MCF 10A (cell line): ENCODE results near the gene COL16A1. TPM values are rescaled to one million over a fixed set of nuclear protein-coding genes. Genes with fewer than 3 reads are reported as not detected.

Experiments used
- BruUV-seq: library from RNA; stranded (reverse); fragments of 400-500 nt; replicated peaks from 2 replicates; lab custom pipeline; 2021; lab: Mats Ljungman, UMichigan
- CTCF ChIA-PET: fragments of 300-600 bp; sonication (Branson Sonifier 250); formaldehyde crosslinking; extraction: SDS; loops from one replicate; lab custom pipeline; 2021; ENCODE audit warnings: antibody characterized with exemption, inconsistent platforms; lab: Yijun Ruan, JAX
- POLR2A ChIA-PET: fragments of 300-600, 350-650 bp; sonication (Branson Sonifier 250); formaldehyde crosslinking; extraction: SDS; loops from one replicate; lab custom pipeline; 2020; ENCODE audit warnings: antibody characterized with exemption, inconsistent platforms; lab: Yijun Ruan, JAX
- DNase-seq: peaks from one replicate; pipeline ENCODE4 v3.0.0-alpha.2; 2018; ENCODE audit not compliant: unreplicated experiment
- H3K27ac Mint-ChIP-seq: one replicate; pipeline ENCODE4 v1.8.0; 2022; ENCODE audit warnings: mild to moderate bottlenecking, low read depth, mixed read lengths; ENCODE audit not compliant: unreplicated experiment
- H3K27me3 Mint-ChIP-seq: one replicate; pipeline ENCODE4 v1.8.0; 2022; ENCODE audit warnings: mixed read lengths; ENCODE audit not compliant: insufficient read depth, unreplicated experiment
- H3K36me3 Mint-ChIP-seq: one replicate; pipeline ENCODE4 v1.8.0; 2022; ENCODE audit warnings: mild to moderate bottlenecking, moderate library complexity, mixed read lengths; ENCODE audit not compliant: insufficient read depth, unreplicated experiment
- H3K4me1 Mint-ChIP-seq: one replicate; pipeline ENCODE4 v1.8.0; 2022; ENCODE audit warnings: mixed read lengths; ENCODE audit not compliant: insufficient read depth, unreplicated experiment
- H3K4me3 Mint-ChIP-seq: one replicate; pipeline ENCODE4 v1.8.0; 2022; ENCODE audit warnings: mild to moderate bottlenecking, moderate library complexity, mixed read lengths; ENCODE audit not compliant: unreplicated experiment
- H3K9me3 Mint-ChIP-seq: one replicate; pipeline ENCODE4 v1.8.0; 2022; ENCODE audit warnings: mixed read lengths; ENCODE audit not compliant: unreplicated experiment
- CTCF ChIP-seq: fragments of 200-600 bp; IDR thresholded peaks from one replicate; pipeline ENCODE4 v1.8.0; 2022; ENCODE audit warnings: antibody characterized with exemption, mild to moderate bottlenecking; ENCODE audit not compliant: unreplicated experiment
- intact Hi-C: fragments of 100-400 bp; cut with micrococcal nuclease; formaldehyde crosslinking; loops from 2 replicates; pipeline ENCODE4 v1.14.1; 2022
- total RNA-seq: library from RNA; stranded (reverse); gene quantifications from 2 replicates; pipeline ENCODE4 v1.2.3, GENCODE V29; 2022

COL16A1 gene
- total RNA-seq, 1 experiment from 2014 or later, result 42.1 TPM

DNA sequence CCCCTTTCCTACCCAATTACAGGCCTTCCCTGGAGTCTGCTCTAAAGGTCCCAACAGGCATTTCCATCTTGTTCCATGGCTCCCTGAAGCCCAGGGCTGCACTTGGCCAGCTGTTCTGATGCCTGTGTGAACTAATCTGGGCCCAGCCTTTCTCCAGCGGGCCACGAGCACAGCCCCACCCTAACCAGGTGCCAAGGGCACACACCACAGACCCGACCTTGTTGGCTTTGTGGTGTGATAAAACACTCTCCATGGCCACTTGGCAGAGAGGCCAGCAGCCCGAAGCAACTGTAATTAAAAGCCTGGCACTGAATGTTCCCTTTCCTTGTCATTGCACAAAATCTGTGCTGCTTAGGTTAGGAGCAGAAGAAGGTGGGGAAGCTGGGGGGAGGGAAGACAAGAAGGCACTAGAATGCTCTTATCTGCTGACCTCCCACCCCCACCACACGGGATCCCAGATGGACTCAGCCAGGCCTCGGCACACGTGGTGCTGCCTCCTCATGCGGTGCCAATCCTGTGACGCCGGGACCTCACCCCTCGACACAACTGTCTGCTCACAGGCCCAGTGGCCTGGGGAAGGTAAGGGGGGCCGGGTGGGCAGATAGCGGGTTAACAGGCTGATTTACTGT, 76.4 kb downstream of the COL16A1 start:
- no peak for DNase-seq
- ChIA-PET CTCF (interaction anchor here (0.9 to 1.1 kb wide), 2 partner anchors 9 to 34 kb away, joined by 5 read pairs; no protein-coding TSS in a partner anchor), POLR2A (interaction anchor here (0.8 to 11.4 kb wide), 8 partner anchors 9 to 96 kb away, joined by 3 to 207 read pairs (median 4); partner anchors contain the start of gene PEF1)
- no peak for TF ChIP-seq CTCF
- peaks cover 32% of the 10 kb centered on the region for H3K36me3 Mint-ChIP-seq
- H3K4me1 Mint-ChIP-seq, result peaks cover 23% of the 10 kb centered on the region
- BruUV-seq, result no TSS peak
- H3K9me3 Mint-ChIP-seq, result no peaks in the 10 kb centered on the region
- H3K4me3 Mint-ChIP-seq, result no peak overlapping the region
- peak overlapping the region; percentile 89 for H3K27ac Mint-ChIP-seq
- intact Hi-C loops, result no loop called here
- no peaks in the 10 kb centered on the region for H3K27me3 Mint-ChIP-seq

- H3K9me3 Mint-ChIP-seq, result no peaks in the 10 kb centered on the region
- TF ChIP-seq CTCF, result no peak
- POLR2A ChIA-PET, result interaction anchor here (0.8 to 11.4 kb wide), 7 partner anchors 13 to 95 kb away, joined by 3 to 207 read pairs (median 3); partner anchors contain the start of gene PEF1
- H3K4me1 Mint-ChIP-seq, result peaks cover 23% of the 10 kb centered on the region
- BruUV-seq, result no TSS peak
- intact Hi-C loops, result no loop called here
- DNase-seq, result no peak
- H3K4me3 Mint-ChIP-seq, result no peak overlapping the region
- H3K36me3 Mint-ChIP-seq, result peaks cover 23% of the 10 kb centered on the region
- no peaks in the 10 kb centered on the region for H3K27me3 Mint-ChIP-seq
- H3K27ac Mint-ChIP-seq, result peak overlapping the region; percentile 89
- CTCF ChIA-PET, result interaction anchor here (0.6 to 1.1 kb wide), 3 partner anchors 8 to 134 kb away, joined by 3 to 5 read pairs (median 5); no protein-coding TSS in a partner anchor
These were observed 77.3 kb downstream of the COL16A1 start for GRCh38 chr1:31626223-31627207.

DNA sequence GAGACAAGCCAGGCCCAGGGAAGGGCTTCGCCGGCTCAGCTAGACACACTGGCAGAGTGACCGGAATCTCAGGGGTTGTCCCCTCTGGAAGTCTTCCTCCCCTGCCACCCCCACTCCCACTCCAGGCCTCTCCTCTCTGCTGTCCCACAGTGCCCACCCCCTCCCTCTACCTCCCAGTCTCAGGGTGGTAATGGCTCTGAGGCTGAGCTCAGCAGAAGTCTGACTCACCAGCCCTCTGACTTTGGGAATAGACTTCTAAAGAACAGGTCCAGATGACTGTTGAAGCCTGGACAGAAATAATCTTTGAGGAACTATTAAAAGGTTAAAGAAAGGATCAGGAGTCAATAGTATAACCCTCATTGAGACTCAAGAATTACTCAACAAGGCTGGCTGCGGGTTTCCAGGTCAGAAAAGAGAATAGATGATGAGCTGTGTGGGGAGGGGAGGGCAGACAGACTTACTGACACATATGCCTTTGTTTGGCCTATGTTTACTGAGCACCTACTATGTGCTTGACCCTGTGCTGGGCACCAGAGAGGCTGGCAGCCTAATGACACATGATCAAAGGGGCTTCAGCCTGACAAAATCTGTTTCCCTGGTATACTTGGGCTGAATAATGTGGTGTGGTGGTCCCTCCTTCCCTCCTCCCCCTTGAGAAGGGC, 78.1 kb downstream of the COL16A1 start:
- H3K4me3 Mint-ChIP-seq, result no peak overlapping the region
- peaks cover 23% of the 10 kb centered on the region for H3K4me1 Mint-ChIP-seq
- intact Hi-C loops, result no loop called here
- TF ChIP-seq CTCF, result no peak
- DNase-seq, result no peak
- H3K9me3 Mint-ChIP-seq, result no peaks in the 10 kb centered on the region
- H3K36me3 Mint-ChIP-seq, result peaks cover 15% of the 10 kb centered on the region
- ChIA-PET CTCF (interaction anchor here (0.6 to 1.5 kb wide), 3 partner anchors 27 to 126 kb away, joined by 3 to 4 read pairs (median 4); no protein-coding TSS in a partner anchor), POLR2A (interaction anchor here (1.0 to 11.4 kb wide), 5 partner anchors 14 to 130 kb away, joined by 3 to 207 read pairs (median 4); partner anchors contain the start of gene PEF1)
- no TSS peak for BruUV-seq
- H3K27ac Mint-ChIP-seq, result no peak overlapping the region
- H3K27me3 Mint-ChIP-seq, result no peaks in the 10 kb centered on the region
